Coronary artery (tissue), 2 donors: Measurements from ENCODE around the gene PTPRJ.
A peak's percentile ranks its signal among the peaks of the same experiment; 100 is the strongest.

ENCODE experiments used
- DNase-seq: peaks from one replicate; pipeline ENCODE4 v3.0.0-alpha.2; 2017; ENCODE audit warnings: low spot score
- H3K27ac ChIP-seq, 2 donors: fragments of 200-600 bp; sonication (generic); one replicate each; pipeline ENCODE4 v1.5.1; 2016 to 2019
- H3K4me3 ChIP-seq: fragments of 200-600 bp; sonication (generic); 2 replicates; pipeline ENCODE4 v1.5.1; 2016; ENCODE audit warnings: mild to moderate bottlenecking, moderate library complexity
- TF ChIP-seq, protein P1 (sequence below): fragments of 200-600 bp; sonication (generic); IDR thresholded peaks from one replicate; pipeline ENCODE4 v1.5.1; 2019; ENCODE audit warnings: antibody characterized with exemption

Gene PTPRJ

GRCh38 chr11:48164836-48165235 lies 184.5 kb downstream of the PTPRJ start:
- no peak for DNase-seq
- TF ChIP-seq, protein P1, sequence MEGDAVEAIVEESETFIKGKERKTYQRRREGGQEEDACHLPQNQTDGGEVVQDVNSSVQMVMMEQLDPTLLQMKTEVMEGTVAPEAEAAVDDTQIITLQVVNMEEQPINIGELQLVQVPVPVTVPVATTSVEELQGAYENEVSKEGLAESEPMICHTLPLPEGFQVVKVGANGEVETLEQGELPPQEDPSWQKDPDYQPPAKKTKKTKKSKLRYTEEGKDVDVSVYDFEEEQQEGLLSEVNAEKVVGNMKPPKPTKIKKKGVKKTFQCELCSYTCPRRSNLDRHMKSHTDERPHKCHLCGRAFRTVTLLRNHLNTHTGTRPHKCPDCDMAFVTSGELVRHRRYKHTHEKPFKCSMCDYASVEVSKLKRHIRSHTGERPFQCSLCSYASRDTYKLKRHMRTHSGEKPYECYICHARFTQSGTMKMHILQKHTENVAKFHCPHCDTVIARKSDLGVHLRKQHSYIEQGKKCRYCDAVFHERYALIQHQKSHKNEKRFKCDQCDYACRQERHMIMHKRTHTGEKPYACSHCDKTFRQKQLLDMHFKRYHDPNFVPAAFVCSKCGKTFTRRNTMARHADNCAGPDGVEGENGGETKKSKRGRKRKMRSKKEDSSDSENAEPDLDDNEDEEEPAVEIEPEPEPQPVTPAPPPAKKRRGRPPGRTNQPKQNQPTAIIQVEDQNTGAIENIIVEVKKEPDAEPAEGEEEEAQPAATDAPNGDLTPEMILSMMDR, result no peak
- Histone ChIP-seq H3K4me3 (no peak overlapping the region), H3K27ac (no peak overlapping the region)

- no peak for DNase-seq
- no peak overlapping the region for H3K27ac ChIP-seq
These were observed 185.1 kb downstream of the PTPRJ start for GRCh38 chr11:48165426-48165825.

GRCh38 chr11:48167380-48167779 lies 187.0 kb downstream of the PTPRJ start:
- H3K27ac ChIP-seq, result no peak overlapping the region
- no peak overlapping the region for H3K4me3 ChIP-seq
- no peak for DNase-seq
- TF ChIP-seq, protein P1, result no peak

More at GRCh38 chr11:48165426-48165825, 185.1 kb downstream of the PTPRJ start:
- H3K4me3 ChIP-seq, result no peak overlapping the region
- TF ChIP-seq, protein P1, result no peak

GRCh38 chr11:48168815-48169214 lies 188.5 kb downstream of the PTPRJ start:
- TF ChIP-seq, protein P1, result no peak
- no peak for DNase-seq
- H3K27ac ChIP-seq, result no peak overlapping the region
- no peak overlapping the region for H3K4me3 ChIP-seq

- TF ChIP-seq, protein P1, result no peak
- Histone ChIP-seq H3K4me3 (no peak overlapping the region), H3K27ac (no peak overlapping the region)
- DNase-seq, result no peak
These were observed 188.9 kb downstream of the PTPRJ start for GRCh38 chr11:48169259-48169658.

DNA sequence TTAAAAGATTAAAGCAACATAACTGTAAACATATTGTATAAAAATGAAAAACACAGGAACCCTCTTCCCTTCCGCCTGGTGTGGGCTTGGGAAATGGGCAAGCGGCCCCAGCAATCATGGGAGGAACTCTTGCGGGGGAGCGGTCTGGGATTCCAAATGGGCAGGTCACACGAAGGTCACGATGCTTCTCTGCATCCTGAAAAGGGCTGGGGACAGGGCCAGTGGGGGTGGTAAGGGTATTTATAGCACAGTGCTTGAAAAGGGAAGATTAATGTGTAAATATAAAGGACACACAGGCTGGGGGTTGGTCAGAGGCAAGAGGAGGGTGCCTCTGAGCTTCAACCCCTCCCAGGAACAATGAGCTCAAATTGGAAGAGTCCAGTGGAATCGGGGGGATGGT lies 189.4 kb downstream of the PTPRJ start:
- DNase-seq, result no peak
- TF ChIP-seq, protein P1, result no peak
- H3K27ac ChIP-seq, result peak overlapping the region in 1 of 2 donors; percentile 2
- no peak overlapping the region for H3K4me3 ChIP-seq

- DNase-seq, result no peak
- H3K4me3 ChIP-seq, result no peak overlapping the region
- TF ChIP-seq, protein P1, result no peak
- H3K27ac ChIP-seq, result peak overlapping the region in 1 of 2 donors; percentile 2
These were observed 190.2 kb downstream of the PTPRJ start for GRCh38 chr11:48170241-48171233.
